A375 (cell line): Measurements from ENCODE around the gene TUSC7. TPM values are rescaled to one million over a fixed set of nuclear protein-coding genes. Genes with fewer than 3 reads are reported as not detected.

Experiments
- total RNA-seq: library from RNA; depleted of rRNA; stranded (reverse); fragments of >200 nt; shearing (Covaris generic); gene quantifications from 2 replicates; pipeline ENCODE4 v1.2.3, GENCODE V29; 2014; rRNA removed

Gene TUSC7
- total RNA-seq = not detected in 2 replicates

GRCh38 chr3:116709479-116709878 is at the start of gene TUSC7:
TUSC7 (plus strand) TSS chr3:116709779.

